GM12878 (cell line): ENCODE results near the gene ATP8A1. TPM values are rescaled to one million over a fixed set of nuclear protein-coding genes. Genes with fewer than 3 reads are reported as not detected.

Experiments used
- ATAC-seq: fragments of 200-7000 bp; cut with Tn5 transposase; 3 replicates; pipeline ENCODE4 v1.9.1; 2020; ENCODE audit warnings: mild to moderate bottlenecking, moderate library complexity
- BruUV-seq: library from RNA; stranded (reverse); fragments of 400-500 nt; replicated peaks from 2 replicates; lab custom pipeline; 2021; lab: Mats Ljungman, UMichigan
- CTCF ChIA-PET: fragments of 300-600 bp; sonication (Branson Sonifier 250); formaldehyde crosslinking; extraction: SDS; loops from one replicate; lab custom pipeline; 2021; ENCODE audit warnings: inconsistent platforms; lab: Yijun Ruan, JAX
- POLR2A ChIA-PET: fragments of 350-600 bp; formaldehyde crosslinking; extraction: SDS; loops from one replicate; lab custom pipeline; 2021; ENCODE audit warnings: inconsistent platforms; lab: Charles Lee
- RAD21 ChIA-PET: fragments of 300-600 bp; sonication (Branson Sonifier 250); formaldehyde crosslinking; loops from one replicate; lab custom pipeline; 2023; ENCODE audit warnings: antibody characterized with exemption; ENCODE audit not compliant: unreplicated experiment; lab: Charles Lee
- SMC1A ChIA-PET: fragments of 300-600 bp; sonication (Branson Sonifier 250); formaldehyde crosslinking; loops from one replicate; lab custom pipeline; 2023; ENCODE audit not compliant: unreplicated experiment, uncharacterized antibody; lab: Charles Lee
- DNase-seq: peaks from one replicate; pipeline ENCODE4 v3.0.0-alpha.2; 2011; ENCODE audit warnings: low read depth, low spot score
- FAIRE-seq: peaks from 3 replicates; lab custom pipeline; 2011; peaks lifted over from hg19 to GRCh38; lab: Jason Lieb, UNC
- H2AFZ ChIP-seq: 2 replicates; pipeline ENCODE4 v1.6.0; 2011; ENCODE audit warnings: low read depth, low read length, control low read depth; ENCODE audit not compliant: control insufficient read depth
- H3K27ac ChIP-seq: 2 replicates; pipeline ENCODE4 v1.5.1; 2011; ENCODE audit warnings: control low read depth; ENCODE audit not compliant: control insufficient read depth, insufficient read depth
- H3K27me3 ChIP-seq, 2 experiments: replicated peaks in 1 of 2; 2 replicates each; pipeline versions ENCODE4 v1.6.0 to v1.6.1; 2011; ENCODE audit warnings: low read length in 1 of 2; ENCODE audit not compliant: control insufficient read depth in 2 of 2, insufficient read depth in 2 of 2
- H3K36me3 ChIP-seq, 2 experiments: 2 replicates each; pipeline ENCODE4 v1.5.1; 2011; ENCODE audit warnings: low read length in 1 of 2; ENCODE audit not compliant: control insufficient read depth in 2 of 2, insufficient read depth in 2 of 2
- H3K4me1 ChIP-seq: 2 replicates; pipeline ENCODE4 v1.6.1; 2011; ENCODE audit warnings: mild to moderate bottlenecking, low read length, moderate library complexity, mixed read lengths; ENCODE audit not compliant: control insufficient read depth, insufficient read depth
- H3K4me2 ChIP-seq: 2 replicates; pipeline ENCODE4 v1.6.0; 2011; ENCODE audit warnings: control low read depth; ENCODE audit not compliant: control insufficient read depth, insufficient read depth
- H3K4me3 ChIP-seq: fragments of 200-600 bp; sonication (generic); 2 replicates; pipeline ENCODE4 v1.5.1; 2016
- H3K79me2 ChIP-seq: 2 replicates; pipeline ENCODE4 v1.6.0; 2011; ENCODE audit warnings: low read length; ENCODE audit not compliant: control insufficient read depth, insufficient read depth
- H3K9ac ChIP-seq: 2 replicates; pipeline ENCODE4 v1.8.0; 2011; ENCODE audit warnings: low read length, control low read depth, mixed read lengths; ENCODE audit not compliant: control insufficient read depth, insufficient read depth
- H3K9me3 ChIP-seq: replicated peaks from 3 replicates; pipeline ENCODE4 v1.5.1; 2011; ENCODE audit warnings: mild to moderate bottlenecking, low read length; ENCODE audit not compliant: control insufficient read depth, insufficient read depth
- H4K20me1 ChIP-seq: 2 replicates; pipeline ENCODE4 v1.6.0; 2011; ENCODE audit not compliant: control insufficient read depth, insufficient read depth
- ATF3 ChIP-seq: IDR thresholded peaks from 2 replicates; pipeline ENCODE4 v1.6.1; 2011; ENCODE audit warnings: low read depth, mild to moderate bottlenecking, low read length, moderate library complexity, borderline replicate concordance; ENCODE audit errors: extremely low read depth
- CEBPB ChIP-seq, 2 experiments: fragments of 150-350 bp in 1 of 2; IDR thresholded peaks; 2 replicates each; pipeline ENCODE4 v1.6.1; 2012 to 2014; ENCODE audit warnings: low read depth in 2 of 2, low read length in 2 of 2, borderline replicate concordance in 1 of 2, inconsistent platforms in 1 of 2
- CEBPZ ChIP-seq: fragments of 150-350 bp; IDR thresholded peaks from 2 replicates; pipeline ENCODE4 v1.6.1; 2016; ENCODE audit warnings: low read depth, low read length
- ESRRA ChIP-seq: IDR thresholded peaks from 2 replicates; pipeline ENCODE4 v1.6.1; 2012; ENCODE audit warnings: mild to moderate bottlenecking, low read length, improper control_type of control experiment
- HCFC1 ChIP-seq: fragments of 150-350 bp; IDR thresholded peaks from 2 replicates; pipeline ENCODE4 v1.6.1; 2014; ENCODE audit warnings: low read length
- IRF4 ChIP-seq: IDR thresholded peaks from 2 replicates; pipeline ENCODE4 v1.6.1; 2011; ENCODE audit warnings: low read depth, low read length
- NFYB ChIP-seq: IDR thresholded peaks from 2 replicates; pipeline ENCODE4 v1.6.1; 2011; ENCODE audit warnings: low read depth, mild to moderate bottlenecking, low read length, improper control_type of control experiment, moderate library complexity; ENCODE audit not compliant: insufficient read depth
- POLR2AphosphoS2 ChIP-seq: IDR thresholded peaks from 2 replicates; pipeline ENCODE4 v1.6.1; 2011; ENCODE audit warnings: low read depth, mild to moderate bottlenecking, low read length, improper control_type of control experiment, moderate library complexity
- SMAD5 ChIP-seq: IDR thresholded peaks from 2 replicates; pipeline ENCODE4 v1.6.1; 2016; ENCODE audit warnings: antibody characterized with exemption, low read depth
- SUZ12 ChIP-seq: fragments of 200-600 bp; sonication (generic); IDR thresholded peaks from one replicate; pipeline ENCODE4 v1.6.1; 2018; ENCODE audit warnings: antibody characterized with exemption, mild to moderate bottlenecking; ENCODE audit not compliant: unreplicated experiment
- ZNF274 ChIP-seq: IDR thresholded peaks from one replicate; pipeline ENCODE4 v1.8.0; 2011; ENCODE audit not compliant: insufficient read length, insufficient read depth
- ZNF384 ChIP-seq: IDR thresholded peaks from 2 replicates; pipeline ENCODE4 v1.6.1; 2012; ENCODE audit warnings: low read depth, mild to moderate bottlenecking, low read length, improper control_type of control experiment, borderline replicate concordance
- WGBS: methylation state at CpG from one replicate; pipeline ENCODE4 v1.1.6; 2016; ENCODE audit warnings: low lambda C conversion rate; ENCODE audit not compliant: insufficient replicate concordance, insufficient coverage; ENCODE audit errors: missing lambda C conversion rate; 5-methylcytosine and 5-hydroxymethylcytosine counted together
- in situ Hi-C: fragments of 300-500 bp; cut with MboI; formaldehyde crosslinking; loops from 9 replicates; pipeline ENCODE4 v1.14.3; 2018; ENCODE audit warnings: mixed read lengths
- intact Hi-C: fragments of 100-400 bp; cut with micrococcal nuclease; formaldehyde crosslinking; loops from one replicate; pipeline ENCODE4 v1.14.2; 2022; ENCODE audit not compliant: unreplicated experiment
- polyA plus RNA-seq, 11 experiments: library from polyadenylated mRNA; depleted of rRNA in 4 of 11; unstranded in 6 of 11; stranded (reverse) in 5 of 11; fragments of >200 nt; fragmentation: Nextera tagmentation in 4 of 11; fragmentation: Illumina TruSeq in 1 of 11; extraction: Ambion mirVana in 4 of 11; extraction: Trizol in 1 of 11; gene quantifications; 1 replicate in 1 of 11; 2 replicates in 10 of 11; pipeline versions ENCODE4 v1.2.1 to v1.2.3, GENCODE V29; 2011 to 2016; ENCODE audit warnings: inconsistent platforms in 2 of 11, missing spikeins in 2 of 11, low read depth in 1 of 11
- total RNA-seq, 4 experiments: library from RNA; depleted of rRNA in 3 of 4; stranded (reverse); fragments of >200 nt in 3 of 4; fragmentation: Illumina TruSeq in 1 of 4; extraction: Trizol in 1 of 4; gene quantifications; 2 replicates each; pipeline versions ENCODE4 v1.2.1 to v1.2.3, GENCODE V29; 2013 to 2021
- TF ChIP-seq, protein P1 (sequence below): IDR thresholded peaks from 2 replicates; pipeline ENCODE4 v1.6.1; 2012; ENCODE audit warnings: improper control_type of control experiment, low read depth, low read length; ENCODE audit not compliant: insufficient replicate concordance

Gene ATP8A1
- total and polyA plus RNA-seq, 10 of the 15 experiments (the other 5 are each of a cell fraction or from before 2014, with no cell fraction given): 9.0 to 116 (median 37.3) TPM

- ChIA-PET SMC1A (interaction anchor here (0.6 to 5.7 kb wide), 16 partner anchors 9 to 156 kb away, joined by 3 to 42 read pairs (median 5); no protein-coding TSS in a partner anchor), POLR2A (interaction anchor here (1.5 to 2.3 kb wide), 2 partner anchors 10 kb away, joined by 5 to 9 read pairs; no protein-coding TSS in a partner anchor)
- BruUV-seq: no TSS peak
- no peak overlapping the region for H2AFZ ChIP-seq
- H3K79me2 ChIP-seq: no peaks in the 10 kb centered on the region
- H4K20me1 ChIP-seq: no peaks in the 10 kb centered on the region
- no peaks in the 10 kb centered on the region for H3K9me3 ChIP-seq
- 12% methylated on average over 3 of the region's 3 CpGs for WGBS
- no peak for TF ChIP-seq POLR2AphosphoS2
- TF ChIP-seq, protein P1, sequence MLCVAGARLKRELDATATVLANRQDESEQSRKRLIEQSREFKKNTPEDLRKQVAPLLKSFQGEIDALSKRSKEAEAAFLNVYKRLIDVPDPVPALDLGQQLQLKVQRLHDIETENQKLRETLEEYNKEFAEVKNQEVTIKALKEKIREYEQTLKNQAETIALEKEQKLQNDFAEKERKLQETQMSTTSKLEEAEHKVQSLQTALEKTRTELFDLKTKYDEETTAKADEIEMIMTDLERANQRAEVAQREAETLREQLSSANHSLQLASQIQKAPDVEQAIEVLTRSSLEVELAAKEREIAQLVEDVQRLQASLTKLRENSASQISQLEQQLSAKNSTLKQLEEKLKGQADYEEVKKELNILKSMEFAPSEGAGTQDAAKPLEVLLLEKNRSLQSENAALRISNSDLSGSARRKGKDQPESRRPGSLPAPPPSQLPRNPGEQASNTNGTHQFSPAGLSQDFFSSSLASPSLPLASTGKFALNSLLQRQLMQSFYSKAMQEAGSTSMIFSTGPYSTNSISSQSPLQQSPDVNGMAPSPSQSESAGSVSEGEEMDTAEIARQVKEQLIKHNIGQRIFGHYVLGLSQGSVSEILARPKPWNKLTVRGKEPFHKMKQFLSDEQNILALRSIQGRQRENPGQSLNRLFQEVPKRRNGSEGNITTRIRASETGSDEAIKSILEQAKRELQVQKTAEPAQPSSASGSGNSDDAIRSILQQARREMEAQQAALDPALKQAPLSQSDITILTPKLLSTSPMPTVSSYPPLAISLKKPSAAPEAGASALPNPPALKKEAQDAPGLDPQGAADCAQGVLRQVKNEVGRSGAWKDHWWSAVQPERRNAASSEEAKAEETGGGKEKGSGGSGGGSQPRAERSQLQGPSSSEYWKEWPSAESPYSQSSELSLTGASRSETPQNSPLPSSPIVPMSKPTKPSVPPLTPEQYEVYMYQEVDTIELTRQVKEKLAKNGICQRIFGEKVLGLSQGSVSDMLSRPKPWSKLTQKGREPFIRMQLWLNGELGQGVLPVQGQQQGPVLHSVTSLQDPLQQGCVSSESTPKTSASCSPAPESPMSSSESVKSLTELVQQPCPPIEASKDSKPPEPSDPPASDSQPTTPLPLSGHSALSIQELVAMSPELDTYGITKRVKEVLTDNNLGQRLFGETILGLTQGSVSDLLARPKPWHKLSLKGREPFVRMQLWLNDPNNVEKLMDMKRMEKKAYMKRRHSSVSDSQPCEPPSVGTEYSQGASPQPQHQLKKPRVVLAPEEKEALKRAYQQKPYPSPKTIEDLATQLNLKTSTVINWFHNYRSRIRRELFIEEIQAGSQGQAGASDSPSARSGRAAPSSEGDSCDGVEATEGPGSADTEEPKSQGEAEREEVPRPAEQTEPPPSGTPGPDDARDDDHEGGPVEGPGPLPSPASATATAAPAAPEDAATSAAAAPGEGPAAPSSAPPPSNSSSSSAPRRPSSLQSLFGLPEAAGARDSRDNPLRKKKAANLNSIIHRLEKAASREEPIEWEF: no peak
- no peak for TF ChIP-seq NFYB
- TF ChIP-seq HCFC1: no peak
- TF ChIP-seq SUZ12: no peak
- TF ChIP-seq CEBPZ: no peak
- no peak for TF ChIP-seq CEBPB (IDR thresholded peaks at IDR 0.05; ENCODE audit: borderline replicate concordance in 1 of 2, low read depth in 2 of 2, low read length in 2 of 2)
- no peak for TF ChIP-seq ZNF384
- no peak for TF ChIP-seq ZNF274
- no peak for TF ChIP-seq ATF3
- no peak for TF ChIP-seq IRF4
- TF ChIP-seq SMAD5: no peak
- no peak for TF ChIP-seq ESRRA
- TF ChIP-seq, all 136 proteins: peak for 0
- in situ Hi-C loops: no loop called here
- FAIRE-seq: no peak
- H3K9ac ChIP-seq: peak overlapping the region; percentile 40; the same call in 1 of the 2 replicates
- peaks cover 32% of the 10 kb centered on the region for H3K4me1 ChIP-seq
- H3K27ac ChIP-seq: peak overlapping the region; percentile 92
- H3K36me3 ChIP-seq: peaks cover 1 to 2% of the 10 kb centered on the region in 2 experiments; a peak in 3 of 4 replicates
- CTCF ChIA-PET: interaction anchor here (1.0 to 2.5 kb wide), 6 partner anchors 9 to 207 kb away, joined by 3 to 11 read pairs (median 4); no protein-coding TSS in a partner anchor
- H3K4me3 ChIP-seq: peak overlapping the region; percentile 62
- ATAC-seq: peak; percentile 16
- H3K27me3 ChIP-seq: no peaks in the 10 kb centered on the region
- peak overlapping the region; percentile 95 for H3K4me2 ChIP-seq
- DNase-seq: no peak
- RAD21 ChIA-PET: interaction anchor here (1.1 to 3.8 kb wide), 5 partner anchors 10 to 117 kb away, joined by 4 to 25 read pairs (median 6); no protein-coding TSS in a partner anchor
- intact Hi-C loops: loop anchor here (2.0 to 5.0 kb wide), 2 partner anchors 28 to 36 kb away; no protein-coding TSS in a partner anchor
These were observed 168.4 kb downstream of the ATP8A1 start for GRCh38 chr4:42488554-42488953.
